ENCODE measurements around the gene VPS33B.

VPS33B gene

GRCh38 chr15:90998737-90999136, 23.7 kb downstream of the VPS33B start:
- TF ChIP-seq LEF1 (IDR thresholded peaks at IDR 0.05; ENCODE audit: borderline replicate concordance) (no peak), BHLHE40 (IDR thresholded peaks at IDR 0.05; ENCODE audit: borderline replicate concordance) (no peak), FOXA1 (IDR thresholded peaks at IDR 0.05) (no peak), HDGF (IDR thresholded peaks at IDR 0.05; ENCODE audit: borderline replicate concordance) (no peak), NFRKB (IDR thresholded peaks at IDR 0.05) (no peak), FOXK2 (IDR thresholded peaks at IDR 0.05) (no peak), FOXM1 (IDR thresholded peaks at IDR 0.05; ENCODE audit: borderline replicate concordance) (no peak), L3MBTL2 (conservative IDR thresholded peaks at IDR 0.05) (no peak), ELF4 (IDR thresholded peaks at IDR 0.05) (no peak), SP1 (IDR thresholded peaks at IDR 0.05) (no peak), CTBP1 (IDR thresholded peaks at IDR 0.05; ENCODE audit: borderline replicate concordance) (no peak), SUZ12 (IDR thresholded peaks at IDR 0.05) (no peak)
- TF ChIP-seq, protein P1, sequence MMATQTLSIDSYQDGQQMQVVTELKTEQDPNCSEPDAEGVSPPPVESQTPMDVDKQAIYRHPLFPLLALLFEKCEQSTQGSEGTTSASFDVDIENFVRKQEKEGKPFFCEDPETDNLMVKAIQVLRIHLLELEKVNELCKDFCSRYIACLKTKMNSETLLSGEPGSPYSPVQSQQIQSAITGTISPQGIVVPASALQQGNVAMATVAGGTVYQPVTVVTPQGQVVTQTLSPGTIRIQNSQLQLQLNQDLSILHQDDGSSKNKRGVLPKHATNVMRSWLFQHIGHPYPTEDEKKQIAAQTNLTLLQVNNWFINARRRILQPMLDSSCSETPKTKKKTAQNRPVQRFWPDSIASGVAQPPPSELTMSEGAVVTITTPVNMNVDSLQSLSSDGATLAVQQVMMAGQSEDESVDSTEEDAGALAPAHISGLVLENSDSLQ (IDR thresholded peaks at IDR 0.05): no peak
- ChIA-PET CTCF (no interaction called here), POLR2A (no interaction called here)
- no peak for DNase-seq (ENCODE audit: extremely low spot score)

DNA sequence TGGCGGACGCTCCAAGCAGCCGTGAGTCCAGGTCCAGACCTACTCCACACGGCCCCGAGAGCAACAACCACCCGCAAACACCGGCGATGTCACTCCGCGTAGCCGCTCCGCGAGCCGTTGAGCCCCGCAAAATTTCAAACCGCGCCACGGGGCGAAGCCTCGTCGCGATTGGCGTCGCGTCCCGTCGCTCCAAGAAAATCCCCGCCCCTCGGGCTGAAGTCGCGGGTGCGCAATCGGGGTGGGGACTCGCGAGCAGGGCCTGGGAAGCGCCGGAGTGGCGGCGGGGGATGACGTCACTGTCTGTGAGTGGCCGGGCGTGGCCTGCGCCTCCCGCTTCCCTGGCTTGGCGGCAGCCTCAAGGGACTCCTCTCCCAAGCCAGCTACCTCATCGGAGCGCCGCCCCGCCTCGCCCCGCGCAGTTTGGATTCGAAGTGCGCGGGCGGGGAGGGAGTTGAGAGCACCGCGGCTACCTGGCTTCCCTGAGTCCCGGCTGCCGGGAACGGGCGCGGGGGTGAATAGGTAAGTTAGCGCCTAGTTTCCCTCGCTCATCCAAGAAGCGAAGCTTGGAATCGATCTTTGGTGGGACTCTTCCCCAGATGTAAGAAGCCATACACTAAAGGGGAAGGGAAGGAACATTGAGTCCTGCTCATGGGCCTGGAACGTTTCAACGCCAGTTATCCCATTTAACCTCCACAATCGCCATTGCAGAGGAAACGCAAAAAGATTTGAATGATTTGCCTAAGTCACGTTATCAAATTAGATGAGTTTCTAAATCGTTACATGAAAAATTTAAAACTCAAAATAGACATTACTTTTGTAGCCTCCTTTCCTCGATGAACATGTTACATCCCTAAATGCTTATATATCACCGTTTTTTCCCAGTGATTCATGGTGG, 27.7 kb downstream of the VPS33B start, which contains the start of gene PRC1:
Gene PRC1, minus strand, starts transcription at position 119 of the 895 bp plus-strand sequence. Its CDS starts 118 bp downstream, at position 1.
- ChIA-PET CTCF (no interaction called here), POLR2A (interaction anchor here (0.5 to 1.2 kb wide), 21 partner anchors 8 to 1887 kb away, joined by 3 to 12 read pairs (median 4); partner anchors contain the start of genes HDDC3, UNC45A and VPS33B)
- DNase-seq (ENCODE audit: extremely low spot score): peak; percentile 100
- TF ChIP-seq L3MBTL2 (conservative IDR thresholded peaks at IDR 0.05) (peak; percentile 40; the same call in 1 of the 2 replicates), SUZ12 (IDR thresholded peaks at IDR 0.05) (no peak), FOXM1 (IDR thresholded peaks at IDR 0.05; ENCODE audit: borderline replicate concordance) (peak; percentile 99), ELF4 (IDR thresholded peaks at IDR 0.05) (0 out of 2 replicates have a peak, but pooled peaks have one; percentile 33), NFRKB (IDR thresholded peaks at IDR 0.05) (no peak), FOXA1 (IDR thresholded peaks at IDR 0.05) (no peak), HDGF (IDR thresholded peaks at IDR 0.05; ENCODE audit: borderline replicate concordance) (peak; percentile 87; the same call in 1 of the 2 replicates), TARDBP (IDR thresholded peaks at IDR 0.05) (no peak)
- TF ChIP-seq, protein P1 (IDR thresholded peaks at IDR 0.05): peak; percentile 100

DNA sequence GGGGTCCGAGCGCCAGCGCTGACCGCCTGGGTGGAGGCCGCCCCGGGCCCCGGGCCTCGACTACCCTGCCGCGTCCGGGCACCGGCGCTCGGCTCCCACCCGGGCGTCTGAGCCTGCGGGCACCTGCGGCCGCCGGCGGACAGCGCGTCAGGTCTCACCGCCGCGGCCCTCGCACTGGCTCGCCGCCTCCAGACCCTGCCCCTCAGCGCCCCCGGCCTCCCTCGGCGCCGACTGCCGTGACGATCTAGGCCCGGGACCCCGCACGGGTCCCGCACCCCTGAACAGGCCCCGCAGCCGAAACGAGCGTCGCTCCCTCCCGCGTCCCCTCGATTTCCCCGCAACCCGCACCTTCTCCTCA, 28.4 kb downstream of the VPS33B start:
- DNase-seq (ENCODE audit: extremely low spot score): peak; percentile 39
- TF ChIP-seq, protein P1 (IDR thresholded peaks at IDR 0.05): no peak
- TF ChIP-seq SUZ12 (IDR thresholded peaks at IDR 0.05) (no peak), BHLHE40 (IDR thresholded peaks at IDR 0.05; ENCODE audit: borderline replicate concordance) (no peak), SP1 (IDR thresholded peaks at IDR 0.05) (no peak), FOXM1 (IDR thresholded peaks at IDR 0.05; ENCODE audit: borderline replicate concordance) (no peak), FOXK2 (IDR thresholded peaks at IDR 0.05) (no peak), LEF1 (IDR thresholded peaks at IDR 0.05; ENCODE audit: borderline replicate concordance) (no peak), HDGF (IDR thresholded peaks at IDR 0.05; ENCODE audit: borderline replicate concordance) (no peak), CTBP1 (IDR thresholded peaks at IDR 0.05; ENCODE audit: borderline replicate concordance) (no peak), NFRKB (IDR thresholded peaks at IDR 0.05) (no peak), FOXA1 (IDR thresholded peaks at IDR 0.05) (no peak), ARNT (IDR thresholded peaks at IDR 0.05) (no peak)
- POLR2A ChIA-PET: interaction anchor here (0.5 to 1.2 kb wide), 20 partner anchors 9 to 237 kb away, joined by 3 to 12 read pairs (median 4); partner anchors contain the start of genes HDDC3, UNC45A and VPS33B
- CTCF ChIA-PET: interaction anchor here (1.0 kb wide), 1 partner anchor 38 kb away, joined by 3 read pairs; no protein-coding TSS in a partner anchor

DNA sequence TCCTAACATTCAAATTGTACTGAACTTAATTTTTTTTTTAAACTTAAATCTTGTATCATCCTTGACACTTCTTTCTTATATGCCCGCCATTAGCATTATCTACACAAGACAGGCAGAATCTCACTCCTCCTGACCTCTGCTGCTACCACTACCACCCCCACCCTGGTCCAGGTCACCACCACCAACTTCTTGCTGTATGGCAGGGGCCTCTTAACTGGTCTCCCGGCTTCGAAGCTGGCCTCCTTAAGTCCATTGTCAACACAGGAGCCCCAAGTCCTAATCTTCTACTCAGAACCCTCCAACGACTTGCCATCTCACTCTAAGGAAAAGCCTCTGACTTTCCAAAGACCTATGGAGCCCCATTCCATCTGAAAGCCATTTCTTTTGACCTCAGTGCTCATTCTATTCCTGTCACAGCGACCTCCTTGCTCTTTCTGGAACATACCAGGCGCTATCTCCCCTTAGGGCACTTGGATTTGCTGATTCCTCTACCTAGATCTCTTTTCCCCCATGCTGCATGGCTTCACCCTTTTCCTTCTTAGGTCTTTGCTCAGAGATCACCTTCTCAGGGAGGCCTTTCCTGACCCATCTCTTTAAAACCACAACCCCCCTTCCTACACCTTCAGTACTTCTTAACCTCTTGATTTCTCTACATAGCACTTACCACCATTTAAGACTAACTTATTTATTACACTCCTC, 30.7 kb downstream of the VPS33B start:
- ChIA-PET POLR2A (interaction anchor here (0.6 to 0.7 kb wide), 2 partner anchors 271 to 1973 kb away, joined by 3 read pairs; no protein-coding TSS in a partner anchor), CTCF (interaction anchor here (1.2 kb wide), 1 partner anchor 64 kb away, joined by 3 read pairs; no protein-coding TSS in a partner anchor)
- no peak for TF ChIP-seq SUZ12 (IDR thresholded peaks at IDR 0.05)
- TF ChIP-seq, protein P1 (IDR thresholded peaks at IDR 0.05): no peak
- no peak for TF ChIP-seq ZNF384 (IDR thresholded peaks at IDR 0.05)
- TF ChIP-seq FOXK2 (IDR thresholded peaks at IDR 0.05): no peak
- TF ChIP-seq L3MBTL2 (conservative IDR thresholded peaks at IDR 0.05): no peak
- no peak for TF ChIP-seq HDGF (IDR thresholded peaks at IDR 0.05; ENCODE audit: borderline replicate concordance)
- TF ChIP-seq TARDBP (IDR thresholded peaks at IDR 0.05): no peak
- TF ChIP-seq BHLHE40 (IDR thresholded peaks at IDR 0.05; ENCODE audit: borderline replicate concordance): no peak
- TF ChIP-seq FOXM1 (IDR thresholded peaks at IDR 0.05; ENCODE audit: borderline replicate concordance): no peak
- no peak for TF ChIP-seq ARNT (IDR thresholded peaks at IDR 0.05)
- TF ChIP-seq ELF4 (IDR thresholded peaks at IDR 0.05): no peak
- TF ChIP-seq SP1 (IDR thresholded peaks at IDR 0.05): no peak
- no peak for TF ChIP-seq FOXA1 (IDR thresholded peaks at IDR 0.05)
- no peak for TF ChIP-seq CTBP1 (IDR thresholded peaks at IDR 0.05; ENCODE audit: borderline replicate concordance)
- no peak for TF ChIP-seq NFRKB (IDR thresholded peaks at IDR 0.05)
- no peak for TF ChIP-seq LEF1 (IDR thresholded peaks at IDR 0.05; ENCODE audit: borderline replicate concordance)
- DNase-seq (ENCODE audit: extremely low spot score): no peak
